B cell (primary cell): ENCODE results near the gene BMP8A.

ENCODE experiments used
- CTCF ChIP-seq: fragments of 200-600 bp; IDR thresholded peaks from one replicate; pipeline ENCODE4 v1.8.0; 2022; ENCODE audit warnings: antibody characterized with exemption, mild to moderate bottlenecking
- EZH2 ChIP-seq: IDR thresholded peaks from 2 replicates; pipeline ENCODE4 v1.6.1; 2012; ENCODE audit warnings: borderline replicate concordance, low read depth, mild to moderate bottlenecking, moderate library complexity, low read length; ENCODE audit not compliant: insufficient read depth, poor library complexity, severe bottlenecking

- peak; percentile 91 for TF ChIP-seq CTCF
- no peak for TF ChIP-seq EZH2
These were observed 47.9 kb downstream of the BMP8A start for GRCh38 chr1:39539252-39539790.
